ENCODE data around the gene EXOC2. TPM values are rescaled to one million over a fixed set of nuclear protein-coding genes. Genes with fewer than 3 reads are reported as not detected.

The EXOC2 gene
- total and polyA plus RNA-seq, 2 of the 13 experiments (the other 11 are each of a cell fraction or from before 2014, with no cell fraction given): 12.6 to 22.9 TPM

- WGBS (ENCODE audit: low lambda C conversion rate): 32% methylated on average over 5 of the region's 5 CpGs
Observed at GRCh38 chr6:456358-456867, 236.5 kb downstream of the EXOC2 start.

More at GRCh38 chr6:456358-456867, 236.5 kb downstream of the EXOC2 start:
- ChIA-PET POLR2A (no interaction called here), CTCF (ENCODE audit: low intra/inter-chr PET ratio, low total read pairs) (no interaction called here)
- in situ Hi-C loops (cut with HindIII; ENCODE audit: extremely low pct_ligation_motif_present, low pct_unique_long_range_greater_than_20kb): no loop called here
- intact Hi-C loops (cut with micrococcal nuclease; ENCODE audit: unreplicated experiment): no loop called here
- Histone ChIP-seq H3K27ac (ENCODE audit: extremely low read length, insufficient read depth, low read length) (no peak overlapping the region), H3K9ac (ENCODE audit: insufficient read depth, low read depth, low read length) (no peak overlapping the region), H2AFZ (ENCODE audit: low read length) (no peak overlapping the region), H3K79me2 (ENCODE audit: insufficient read depth, low read length) (no peaks in the 10 kb centered on the region), H3K27me3 (ENCODE audit: control insufficient read depth in 1 of 2, insufficient read depth in 2 of 2, low read length in 2 of 2) (peaks cover 5 to 47% of the 10 kb centered on the region in 2 experiments; a peak in 4 of 5 replicates), H3K36me3 (replicated peaks in 1 of 2; ENCODE audit: control insufficient read depth in 1 of 2, insufficient read depth in 2 of 2, low read length in 2 of 2) (no peaks in the 10 kb centered on the region), H4K20me1 (ENCODE audit: insufficient read depth, low read length) (no peaks in the 10 kb centered on the region; the same call in 1 of the 2 replicates), H3K4me1 (ENCODE audit: insufficient read depth, low read length) (no peaks in the 10 kb centered on the region), H3K4me2 (ENCODE audit: low read depth, low read length) (no peak overlapping the region), H3K4me3 (replicated peaks in 1 of 3; ENCODE audit: insufficient read depth in 1 of 3, low read depth in 2 of 3, low read length in 3 of 3) (no peak overlapping the region), H3K9me3 (ENCODE audit: low read length) (no peaks in the 10 kb centered on the region)
- BruUV-seq (replicated peaks): no TSS peak
- FAIRE-seq (no peak), DNase-seq (ENCODE audit: low spot score) (no peak), ATAC-seq (no peak; the same call in 2 of the 3 replicates)
- TF ChIP-seq HIC2 (CRISPR knock-in tag; IDR thresholded peaks at IDR 0.05; ENCODE audit: low read depth) (no peak), PCBP2 (optimal IDR thresholded peaks at IDR 0.05; ENCODE audit: low read depth, low read length, poor library complexity, severe bottlenecking) (no peak), SP1 (IDR thresholded peaks at IDR 0.05) (no peak), SP1 (CRISPR knock-in tag; IDR thresholded peaks at IDR 0.05) (no peak), HNRNPUL1 (IDR thresholded peaks at IDR 0.05; ENCODE audit: low read depth, low read length) (no peak), CHCHD3 (CRISPR knock-in tag; IDR thresholded peaks at IDR 0.05) (no peak), GABPA (IDR thresholded peaks at IDR 0.05; ENCODE audit: low read depth, low read length) (no peak), GABPA (CRISPR knock-in tag; IDR thresholded peaks at IDR 0.05; ENCODE audit: low read depth) (no peak), HNRNPH1 (optimal IDR thresholded peaks at IDR 0.05; ENCODE audit: low read depth, low read length) (no peak), TRAFD1 (CRISPR knock-in tag; IDR thresholded peaks at IDR 0.05; ENCODE audit: borderline replicate concordance) (no peak), ZBTB25 (CRISPR knock-in tag; IDR thresholded peaks at IDR 0.05) (no peak), ZNF292 (CRISPR knock-in tag; IDR thresholded peaks at IDR 0.05; ENCODE audit: borderline replicate concordance, low read depth) (no peak), ZNF234 (CRISPR knock-in tag; conservative IDR thresholded peaks at IDR 0.05) (no peak), ELF1 (CRISPR knock-in tag; IDR thresholded peaks at IDR 0.05) (no peak), ZNF672 (CRISPR knock-in tag; IDR thresholded peaks at IDR 0.05) (no peak), RBM22 (optimal IDR thresholded peaks at IDR 0.05; ENCODE audit: low read length) (no peak)

All from HepG2 (cell line).